Measurements from ENCODE around the gene RAB3D.
"Not testable (repeated sequence)": the region's sequence is repeated elsewhere in the genome, so short reads cannot be mapped to it uniquely, and the experiment has no call there.

RAB3D gene

GRCh38 chr19:11324079-11324661 lies 15.3 kb downstream of the RAB3D start:
- no peaks in the 10 kb centered on the region for H3K9me3 ChIP-seq (ENCODE audit: control insufficient read depth in 5 of 5, low read length in 5 of 5)
- H3K9ac ChIP-seq (ENCODE audit: low read length in 5 of 5), result peak overlapping the region in 3 of 5 donors; percentile 8 to 52 (median 21)
- H3K27ac ChIP-seq (ENCODE audit: low read depth, low read length), result peak overlapping the region; percentile 50
- peaks cover 1 to 27% (median 21%) of the 10 kb centered on the region in 5 donors for H3K4me1 ChIP-seq (ENCODE audit: control insufficient read depth in 5 of 5, insufficient read depth in 5 of 5, low read length in 5 of 5)
- peaks cover 0 to 34% (median 22%) of the 10 kb centered on the region in 5 donors for H3K36me3 ChIP-seq (ENCODE audit: control insufficient read depth in 5 of 5, insufficient read depth in 5 of 5, low read length in 5 of 5)
- no peaks in the 10 kb centered on the region for H3K27me3 ChIP-seq (ENCODE audit: control insufficient read depth in 5 of 5, insufficient read depth in 4 of 5, low read length in 5 of 5)
- H3K4me3 ChIP-seq (ENCODE audit: low read depth in 1 of 5, low read length in 5 of 5), result peak overlapping the region in 1 of 5 donors; percentile 16

- no peaks in the 10 kb centered on the region for H3K9me3 ChIP-seq (ENCODE audit: control insufficient read depth in 5 of 5, low read length in 5 of 5)
- H3K9ac ChIP-seq (ENCODE audit: low read length in 5 of 5), result peak overlapping the region in 2 of 5 donors; percentile 21 to 52
- peaks cover 0 to 30% (median 22%) of the 10 kb centered on the region in 5 donors for H3K36me3 ChIP-seq (ENCODE audit: control insufficient read depth in 5 of 5, insufficient read depth in 5 of 5, low read length in 5 of 5)
- H3K27me3 ChIP-seq (ENCODE audit: control insufficient read depth in 5 of 5, insufficient read depth in 4 of 5, low read length in 5 of 5), result no peaks in the 10 kb centered on the region
- peaks cover 1 to 29% (median 21%) of the 10 kb centered on the region in 5 donors for H3K4me1 ChIP-seq (ENCODE audit: control insufficient read depth in 5 of 5, insufficient read depth in 5 of 5, low read length in 5 of 5)
- H3K4me3 ChIP-seq (ENCODE audit: low read depth in 1 of 5, low read length in 5 of 5), result peak overlapping the region in 1 of 5 donors; percentile 16
- H3K27ac ChIP-seq (ENCODE audit: low read depth, low read length), result peak overlapping the region; percentile 50
These were observed 15.8 kb downstream of the RAB3D start for GRCh38 chr19:11323601-11324078.

DNA sequence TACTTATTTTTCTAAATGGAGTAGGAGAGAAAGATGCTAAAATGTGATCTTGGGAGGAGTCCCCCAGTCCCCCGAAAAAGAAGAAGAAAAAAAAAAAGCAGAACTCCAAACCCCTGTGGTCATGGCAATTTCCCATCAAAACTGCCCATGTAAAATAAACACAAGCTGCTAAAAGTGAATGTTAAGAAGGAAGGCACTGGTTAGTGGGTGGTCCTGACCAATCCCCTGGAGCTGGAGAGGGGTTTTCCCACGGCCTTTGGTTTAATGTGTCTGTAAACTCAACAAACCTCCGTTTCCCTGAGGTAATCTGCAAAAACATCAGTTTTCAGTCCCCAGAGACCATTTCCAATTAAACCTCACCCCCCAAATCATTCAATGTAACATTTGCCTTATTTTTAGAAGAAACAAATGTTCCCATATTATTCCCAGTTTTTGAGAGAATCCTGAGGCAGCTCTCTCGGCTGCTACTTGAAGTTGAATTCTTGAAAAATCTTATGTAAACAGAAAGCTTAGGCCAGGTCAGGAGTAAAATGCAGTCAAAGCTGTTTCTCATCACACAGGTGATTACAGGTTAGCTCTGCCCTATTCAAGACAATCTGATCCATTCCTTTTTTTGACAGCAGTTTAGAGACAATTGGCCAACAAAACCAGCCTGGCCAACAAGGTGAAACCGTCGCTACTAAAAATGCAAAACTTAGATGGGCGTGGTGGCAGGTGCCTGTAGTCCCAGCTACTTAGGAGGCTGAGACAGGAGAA lies 17.0 kb downstream of the RAB3D start:
- Histone ChIP-seq H3K9me3 (ENCODE audit: control insufficient read depth in 5 of 5, low read length in 5 of 5) (no peaks in the 10 kb centered on the region), H3K36me3 (ENCODE audit: control insufficient read depth in 5 of 5, insufficient read depth in 5 of 5, low read length in 5 of 5) (peaks cover 0 to 22% (median 21%) of the 10 kb centered on the region in 5 donors), H3K27me3 (ENCODE audit: control insufficient read depth in 5 of 5, insufficient read depth in 4 of 5, low read length in 5 of 5) (no peaks in the 10 kb centered on the region), H3K4me1 (ENCODE audit: control insufficient read depth in 5 of 5, insufficient read depth in 5 of 5, low read length in 5 of 5) (peaks cover 1 to 29% (median 21%) of the 10 kb centered on the region in 5 donors), H3K4me3 (ENCODE audit: low read depth in 1 of 5, low read length in 5 of 5) (no peak overlapping the region), H3K27ac (ENCODE audit: low read depth, low read length) (no peak overlapping the region), H3K9ac (ENCODE audit: low read length in 5 of 5) (no peak overlapping the region)

- Histone ChIP-seq H3K27me3 (ENCODE audit: control insufficient read depth in 5 of 5, insufficient read depth in 4 of 5, low read length in 5 of 5) (no peaks in the 10 kb centered on the region), H3K4me1 (ENCODE audit: control insufficient read depth in 5 of 5, insufficient read depth in 5 of 5, low read length in 5 of 5) (peaks cover 1 to 29% (median 21%) of the 10 kb centered on the region in 5 donors), H3K9me3 (ENCODE audit: control insufficient read depth in 5 of 5, low read length in 5 of 5) (no peaks in the 10 kb centered on the region), H3K9ac (ENCODE audit: low read length in 5 of 5) (no peak overlapping the region), H3K36me3 (ENCODE audit: control insufficient read depth in 5 of 5, insufficient read depth in 5 of 5, low read length in 5 of 5) (peaks cover 0 to 13% (median 12%) of the 10 kb centered on the region in 5 donors), H3K4me3 (ENCODE audit: low read depth in 1 of 5, low read length in 5 of 5) (no peak overlapping the region), H3K27ac (ENCODE audit: low read depth, low read length) (no peak overlapping the region)
These were observed 18.0 kb downstream of the RAB3D start for GRCh38 chr19:11321191-11322126.

GRCh38 chr19:11320278-11320995 lies 19.0 kb downstream of the RAB3D start:
- H3K36me3 ChIP-seq (ENCODE audit: control insufficient read depth in 5 of 5, insufficient read depth in 5 of 5, low read length in 5 of 5); H3K27me3 ChIP-seq (ENCODE audit: control insufficient read depth in 5 of 5, insufficient read depth in 4 of 5, low read length in 5 of 5); H3K9ac ChIP-seq (ENCODE audit: low read length in 5 of 5); H3K9me3 ChIP-seq (ENCODE audit: control insufficient read depth in 5 of 5, low read length in 5 of 5); H3K27ac ChIP-seq (ENCODE audit: low read depth, low read length); H3K4me3 ChIP-seq (ENCODE audit: low read depth in 1 of 5, low read length in 5 of 5): not testable (repeated sequence)
- peaks cover 1 to 29% (median 21%) of the 10 kb centered on the region in 5 donors for H3K4me1 ChIP-seq (ENCODE audit: control insufficient read depth in 5 of 5, insufficient read depth in 5 of 5, low read length in 5 of 5)

DNA sequence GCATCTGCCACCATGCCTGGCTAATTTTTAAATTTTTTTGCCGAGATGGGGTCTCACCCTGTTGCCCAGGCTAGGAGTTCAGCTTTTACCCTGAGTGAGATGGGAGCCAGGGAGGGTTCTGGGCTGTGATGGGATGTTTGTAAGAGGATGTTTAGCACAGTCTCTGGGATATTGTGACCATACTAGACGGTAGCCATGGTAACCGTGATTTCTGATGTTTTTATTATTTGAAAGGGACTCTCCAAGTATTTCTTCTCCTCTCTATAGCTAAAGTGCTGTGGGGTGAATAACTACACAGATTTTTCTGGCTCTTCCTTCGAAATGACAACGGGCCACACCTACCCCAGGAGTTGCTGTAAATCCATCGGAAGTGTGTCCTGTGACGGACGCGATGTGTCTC lies 33.1 kb downstream of the RAB3D start:
- Histone ChIP-seq H3K9me3 (ENCODE audit: control insufficient read depth in 5 of 5, low read length in 5 of 5) (no peaks in the 10 kb centered on the region), H3K27ac (ENCODE audit: low read depth, low read length) (no peak overlapping the region), H3K36me3 (ENCODE audit: control insufficient read depth in 5 of 5, insufficient read depth in 5 of 5, low read length in 5 of 5) (no peaks in the 10 kb centered on the region), H3K9ac (ENCODE audit: low read length in 5 of 5) (no peak overlapping the region), H3K27me3 (ENCODE audit: control insufficient read depth in 5 of 5, insufficient read depth in 4 of 5, low read length in 5 of 5) (peaks cover 0 to 8% (median 0%) of the 10 kb centered on the region in 5 donors), H3K4me1 (ENCODE audit: control insufficient read depth in 5 of 5, insufficient read depth in 5 of 5, low read length in 5 of 5) (no peaks in the 10 kb centered on the region), H3K4me3 (ENCODE audit: low read depth in 1 of 5, low read length in 5 of 5) (no peak overlapping the region)

GRCh38 chr19:11304936-11305335 lies 34.5 kb downstream of the RAB3D start:
- no peak overlapping the region for H3K27ac ChIP-seq (ENCODE audit: low read depth, low read length)
- H3K36me3 ChIP-seq (ENCODE audit: control insufficient read depth in 5 of 5, insufficient read depth in 5 of 5, low read length in 5 of 5), result no peaks in the 10 kb centered on the region
- no peaks in the 10 kb centered on the region for H3K9me3 ChIP-seq (ENCODE audit: control insufficient read depth in 5 of 5, low read length in 5 of 5)
- no peaks in the 10 kb centered on the region for H3K4me1 ChIP-seq (ENCODE audit: control insufficient read depth in 5 of 5, insufficient read depth in 5 of 5, low read length in 5 of 5)
- H3K27me3 ChIP-seq (ENCODE audit: control insufficient read depth in 5 of 5, insufficient read depth in 4 of 5, low read length in 5 of 5), result peaks cover 0 to 8% (median 0%) of the 10 kb centered on the region in 5 donors
- H3K4me3 ChIP-seq (ENCODE audit: low read depth in 1 of 5, low read length in 5 of 5), result no peak overlapping the region
- H3K9ac ChIP-seq (ENCODE audit: low read length in 5 of 5), result no peak overlapping the region

DNA sequence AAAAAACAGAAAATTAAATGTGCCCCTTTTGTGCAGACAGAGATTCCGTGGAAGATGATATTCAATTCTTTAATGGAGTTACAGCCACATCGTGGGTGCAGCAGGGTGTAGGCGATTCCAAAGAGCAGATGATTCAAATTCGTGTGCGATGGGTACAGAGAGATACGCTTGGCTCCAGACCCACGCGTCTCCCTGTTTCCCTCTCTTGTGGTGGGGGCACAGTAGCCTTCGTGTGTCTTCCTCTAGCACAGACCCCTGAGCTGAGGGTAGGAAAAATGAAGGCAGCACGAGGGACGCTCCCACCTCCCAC lies 38.7 kb downstream of the RAB3D start:
- Histone ChIP-seq H3K9ac (ENCODE audit: low read length in 5 of 5) (no peak overlapping the region), H3K9me3 (ENCODE audit: control insufficient read depth in 5 of 5, low read length in 5 of 5) (no peaks in the 10 kb centered on the region), H3K27me3 (ENCODE audit: control insufficient read depth in 5 of 5, insufficient read depth in 4 of 5, low read length in 5 of 5) (peaks cover 0 to 3% (median 0%) of the 10 kb centered on the region in 5 donors), H3K36me3 (ENCODE audit: control insufficient read depth in 5 of 5, insufficient read depth in 5 of 5, low read length in 5 of 5) (no peaks in the 10 kb centered on the region), H3K4me1 (ENCODE audit: control insufficient read depth in 5 of 5, insufficient read depth in 5 of 5, low read length in 5 of 5) (peaks cover 3 to 9% (median 6%) of the 10 kb centered on the region in 5 donors), H3K27ac (ENCODE audit: low read depth, low read length) (no peak overlapping the region), H3K4me3 (ENCODE audit: low read depth in 1 of 5, low read length in 5 of 5) (no peak overlapping the region)

DNA sequence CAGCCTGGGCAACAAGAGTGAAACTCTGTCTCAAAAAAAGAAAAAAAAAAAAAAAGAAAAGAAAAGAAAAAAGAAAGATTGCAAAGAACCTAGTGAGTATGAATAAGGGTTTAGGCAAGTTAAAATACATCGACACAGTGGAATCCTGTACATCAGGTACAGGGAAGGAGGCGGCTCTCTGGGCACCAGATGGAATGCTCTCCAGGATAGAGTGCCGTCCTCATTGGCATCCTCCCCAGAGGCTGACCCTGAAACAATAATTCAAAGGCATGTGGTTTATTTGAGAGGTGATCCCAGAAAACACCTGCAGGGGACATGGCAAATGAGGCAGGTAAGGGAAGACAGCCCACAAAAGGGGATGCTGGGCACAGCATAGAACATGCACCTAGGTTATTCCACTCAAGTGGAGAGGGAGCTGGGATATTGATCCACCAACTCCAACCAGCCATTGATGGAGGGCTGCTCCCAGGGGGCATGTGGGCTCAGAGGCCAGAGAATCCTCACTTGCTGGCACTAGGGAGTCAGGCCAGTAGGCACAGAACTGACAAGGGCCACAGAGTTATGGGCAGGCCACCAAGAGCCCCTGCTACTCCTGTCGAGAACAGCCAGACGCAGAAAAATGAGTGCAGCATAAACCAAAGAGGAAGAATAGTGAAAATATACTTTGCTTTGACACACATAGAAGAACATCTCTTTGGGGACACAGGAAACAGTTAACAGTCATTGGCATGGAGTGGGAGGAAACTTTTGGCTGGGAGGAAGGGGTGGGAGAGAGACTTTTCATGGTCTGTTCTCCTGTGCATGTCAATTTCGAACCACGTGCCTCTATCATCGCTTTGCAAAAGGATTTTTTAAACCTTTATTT lies 39.3 kb downstream of the RAB3D start:
- Histone ChIP-seq H3K36me3 (ENCODE audit: control insufficient read depth in 5 of 5, insufficient read depth in 5 of 5, low read length in 5 of 5) (no peaks in the 10 kb centered on the region), H3K4me1 (ENCODE audit: control insufficient read depth in 5 of 5, insufficient read depth in 5 of 5, low read length in 5 of 5) (peaks cover 3 to 10% (median 8%) of the 10 kb centered on the region in 5 donors), H3K9me3 (ENCODE audit: control insufficient read depth in 5 of 5, low read length in 5 of 5) (no peaks in the 10 kb centered on the region), H3K27me3 (ENCODE audit: control insufficient read depth in 5 of 5, insufficient read depth in 4 of 5, low read length in 5 of 5) (peaks cover 0 to 3% (median 0%) of the 10 kb centered on the region in 5 donors), H3K4me3 (ENCODE audit: low read depth in 1 of 5, low read length in 5 of 5) (no peak overlapping the region), H3K27ac (ENCODE audit: low read depth, low read length) (no peak overlapping the region), H3K9ac (ENCODE audit: low read length in 5 of 5) (no peak overlapping the region)

Measured in subcutaneous abdominal adipose tissue (tissue), 5 donors.